GM19467 (cell line): Measurements from ENCODE around the gene ADGRL3.

ENCODE experiments used
- ATAC-seq: cut with Tn5 transposase; IDR thresholded peaks from one replicate; pipeline ENCODE4 v1.9.1; 2021; ENCODE audit warnings: mild to moderate bottlenecking, moderate library complexity; ENCODE audit not compliant: unreplicated experiment

Gene ADGRL3

DNA sequence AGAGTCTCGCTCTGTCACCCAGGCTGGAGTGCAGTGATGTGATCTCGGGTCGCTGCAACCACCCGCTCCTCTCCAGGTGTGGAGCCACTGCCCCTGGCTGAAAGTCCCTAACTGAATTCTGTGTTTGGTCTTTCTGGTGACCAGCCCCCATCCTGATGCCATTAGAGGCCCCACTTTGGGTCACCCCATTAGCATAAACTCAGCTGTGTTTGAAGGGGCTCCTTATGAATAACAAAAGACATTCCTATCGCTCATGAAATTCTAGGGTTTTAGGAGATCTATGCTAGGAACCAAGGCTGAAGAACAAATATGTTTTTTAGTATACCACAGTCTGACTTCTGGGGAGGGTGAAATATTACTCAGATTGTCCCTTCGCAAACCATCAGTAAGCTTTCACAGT is 652.9 kb downstream of the ADGRL3 start:
- no peak for ATAC-seq

DNA sequence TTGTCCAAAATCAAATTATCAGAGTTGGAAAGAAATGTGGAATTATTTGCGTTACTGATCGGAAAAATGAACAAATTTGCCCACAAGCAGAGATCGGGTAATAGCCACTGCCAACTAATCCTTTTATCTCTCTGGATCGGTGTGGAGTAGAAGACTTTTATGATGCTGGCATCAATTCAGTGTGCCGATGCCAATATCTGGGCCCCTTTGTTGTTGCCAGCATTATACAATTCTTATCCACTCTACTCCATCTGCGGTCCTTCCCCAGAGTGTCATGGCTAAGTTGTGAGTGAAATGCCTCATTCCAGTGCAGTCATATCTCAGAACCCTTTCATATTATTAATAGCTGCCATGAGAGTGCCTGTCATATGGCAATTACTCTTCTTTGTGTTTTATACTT is 660.2 kb downstream of the ADGRL3 start:
- ATAC-seq: no peak

DNA sequence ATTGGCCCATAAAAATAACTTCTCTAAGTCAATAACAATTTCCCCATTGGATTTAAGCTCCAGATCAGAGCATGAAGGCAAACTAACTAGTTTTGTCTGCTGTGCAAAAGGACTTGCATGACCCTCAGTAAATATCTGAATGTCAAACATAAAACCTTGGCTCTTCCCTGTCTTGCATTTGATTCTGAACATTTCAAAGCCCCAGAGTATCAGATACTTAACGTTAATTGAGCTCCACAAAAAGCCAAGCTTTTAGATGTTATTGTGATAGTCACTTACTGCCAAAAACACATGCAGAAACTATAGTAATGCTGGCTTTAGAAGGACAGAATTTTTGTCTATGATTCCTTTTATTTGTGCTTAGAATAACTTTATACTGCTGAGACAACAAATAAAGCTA is 664.2 kb downstream of the ADGRL3 start:
- ATAC-seq: no peak

DNA sequence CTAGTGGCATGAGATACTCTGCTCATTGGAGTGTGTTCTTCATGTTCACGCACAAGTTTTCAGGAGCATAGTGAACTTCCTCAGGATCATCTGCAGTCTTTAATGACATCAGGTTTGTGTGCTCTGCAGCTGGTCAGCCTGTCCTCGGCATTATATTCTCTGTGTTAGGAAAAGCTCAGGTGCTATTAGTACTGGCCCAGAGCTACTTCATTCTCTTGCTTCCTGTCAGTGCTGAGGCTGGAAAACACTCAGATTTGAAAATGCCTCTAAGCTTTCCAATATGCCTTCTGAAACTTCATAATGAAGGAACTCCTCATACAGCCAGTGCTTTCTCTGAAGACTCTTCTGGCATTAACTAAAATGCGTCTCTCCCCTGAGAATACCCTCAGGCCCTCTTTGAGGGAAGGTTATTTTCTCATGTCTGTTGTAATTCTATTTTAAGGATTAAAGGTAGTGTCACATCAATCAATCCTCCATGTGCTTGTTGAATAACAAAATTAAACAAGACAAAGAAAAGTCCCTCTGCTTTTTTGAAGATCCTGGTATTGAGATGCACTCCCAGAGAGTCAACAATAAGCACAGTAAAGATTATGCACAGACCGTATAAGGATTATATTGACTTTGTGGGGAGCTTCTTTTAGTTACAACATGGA is 666.4 kb downstream of the ADGRL3 start:
- no peak for ATAC-seq

DNA sequence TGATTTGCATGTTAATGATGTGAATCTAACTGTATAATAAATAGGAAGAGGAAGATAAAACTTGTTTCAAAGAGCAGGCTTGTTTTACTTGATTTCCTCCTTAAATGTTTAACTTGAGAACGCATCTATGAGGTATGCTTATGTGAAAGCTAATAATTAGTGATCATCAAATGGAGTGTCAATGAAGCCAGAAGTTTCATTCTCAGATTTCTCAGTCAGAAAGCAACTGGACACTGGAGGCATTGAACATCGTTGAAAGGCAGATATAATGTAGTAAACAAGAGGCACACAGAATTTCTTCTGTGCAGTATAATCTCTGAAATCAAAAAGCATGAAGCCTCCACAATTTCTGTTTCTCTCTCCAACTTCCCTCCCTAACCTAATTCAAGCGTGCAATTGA is 672.9 kb downstream of the ADGRL3 start:
- no peak for ATAC-seq

DNA sequence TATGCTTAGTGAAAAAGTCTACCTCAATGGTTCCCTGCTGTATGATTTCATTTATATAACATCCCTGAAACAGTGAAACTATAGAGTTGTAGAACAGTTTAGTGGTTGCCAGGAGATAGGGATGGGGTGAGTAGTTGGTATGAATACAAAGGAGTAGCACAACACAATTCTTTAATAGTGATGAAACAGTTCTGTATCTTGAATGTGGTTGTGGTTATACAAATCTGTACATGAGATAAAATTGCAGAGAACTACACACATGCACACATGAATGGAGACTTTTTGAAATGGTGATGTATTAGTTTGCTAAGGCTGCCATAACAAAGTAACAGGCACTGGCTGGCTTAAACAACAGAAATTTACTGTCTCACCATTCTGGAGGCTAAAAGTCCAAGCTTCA is 677.1 kb downstream of the ADGRL3 start:
- no peak for ATAC-seq

DNA sequence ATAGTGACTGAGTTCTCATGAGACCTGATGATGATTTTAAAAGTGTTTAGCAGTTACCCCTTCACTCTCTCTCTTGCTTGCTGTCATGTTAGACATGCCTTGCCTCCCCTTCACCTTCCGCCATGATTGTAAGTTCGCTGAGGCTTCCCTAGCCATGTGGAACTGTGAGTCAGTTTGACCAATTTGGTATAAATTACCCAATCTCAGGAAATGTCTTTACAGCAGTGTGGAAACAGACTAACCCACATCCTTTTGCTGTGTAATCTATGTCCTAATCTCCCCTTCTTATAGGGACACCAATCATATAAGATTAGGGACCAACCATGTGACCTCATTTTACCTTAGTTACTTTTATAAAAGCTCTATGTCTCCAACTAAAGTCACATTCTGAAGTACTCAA is 677.8 kb downstream of the ADGRL3 start:
- ATAC-seq: no peak

DNA sequence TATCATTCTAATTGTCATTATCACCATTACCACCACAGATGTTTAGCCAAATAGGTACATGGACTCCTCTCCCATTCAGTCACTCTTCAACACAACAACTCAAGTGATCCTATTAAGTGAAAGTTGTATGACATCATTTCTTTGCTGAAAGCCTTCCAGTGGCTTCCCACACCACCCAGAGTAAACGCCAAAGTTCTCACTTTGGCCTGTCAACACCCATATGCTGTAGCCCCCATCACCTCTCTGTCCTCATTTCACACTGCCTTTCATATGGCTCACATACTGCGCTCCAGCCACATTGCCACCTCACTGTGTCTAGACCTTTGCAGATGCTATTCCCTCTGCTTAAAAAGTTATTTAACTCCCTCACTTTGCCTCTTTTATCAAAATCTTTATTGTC is 682.3 kb downstream of the ADGRL3 start:
- ATAC-seq: no peak

DNA sequence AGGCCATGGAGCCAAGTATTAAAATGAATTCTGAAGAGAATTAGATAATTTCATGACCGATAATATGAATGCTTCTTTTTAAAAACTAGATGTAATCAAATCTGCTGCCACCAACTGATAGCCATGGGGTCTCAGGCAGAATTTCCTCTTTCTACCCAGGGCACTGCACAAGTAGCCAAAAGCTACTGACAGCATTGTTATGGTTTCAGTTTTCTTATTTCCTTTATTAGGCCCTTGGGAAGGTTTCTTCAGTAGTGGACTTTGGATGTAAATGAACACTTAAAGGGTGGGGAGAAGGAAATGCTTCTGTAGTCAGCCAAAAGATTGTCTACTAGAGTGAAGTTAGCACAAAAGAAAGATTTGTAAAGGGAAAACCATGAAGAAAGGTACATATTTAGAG is 686.0 kb downstream of the ADGRL3 start:
- ATAC-seq: no peak

DNA sequence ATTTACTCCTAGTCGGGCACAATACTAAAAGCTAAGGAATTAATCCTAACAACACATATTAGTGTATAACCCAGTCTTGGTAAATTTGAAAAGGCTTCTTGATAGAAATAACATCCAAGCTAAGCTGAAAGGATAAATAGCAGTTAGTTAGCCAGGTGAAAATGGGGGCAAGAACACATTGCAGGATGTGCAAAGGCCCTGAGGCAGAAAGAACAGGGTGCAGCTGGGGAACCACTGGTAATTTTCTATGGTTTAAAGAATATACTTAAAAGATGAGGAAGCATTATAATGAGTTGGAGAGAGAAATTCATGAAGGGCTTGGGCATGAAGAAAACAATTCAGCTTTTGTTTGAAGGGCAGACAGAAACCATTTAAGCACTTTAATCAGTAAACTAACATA is 689.0 kb downstream of the ADGRL3 start:
- no peak for ATAC-seq

DNA sequence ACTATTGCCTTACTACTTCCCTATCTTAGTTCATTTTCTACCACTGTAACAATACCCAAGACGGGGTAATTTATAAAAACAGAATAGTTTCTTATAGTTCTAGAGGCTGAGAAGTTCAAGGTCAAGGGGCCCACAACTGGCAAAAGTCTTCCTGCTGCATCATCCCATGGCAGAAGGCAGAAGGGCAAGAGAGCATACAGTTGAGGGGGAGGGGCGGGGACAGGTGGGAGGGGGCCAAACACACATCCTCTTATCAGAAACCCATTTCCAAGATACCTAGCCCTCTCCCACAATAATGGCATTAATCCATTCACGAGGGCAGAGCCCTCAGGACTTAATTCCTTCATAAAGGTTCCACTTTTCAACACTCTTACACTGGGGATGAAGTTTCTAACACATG is 690.2 kb downstream of the ADGRL3 start:
- no peak for ATAC-seq

DNA sequence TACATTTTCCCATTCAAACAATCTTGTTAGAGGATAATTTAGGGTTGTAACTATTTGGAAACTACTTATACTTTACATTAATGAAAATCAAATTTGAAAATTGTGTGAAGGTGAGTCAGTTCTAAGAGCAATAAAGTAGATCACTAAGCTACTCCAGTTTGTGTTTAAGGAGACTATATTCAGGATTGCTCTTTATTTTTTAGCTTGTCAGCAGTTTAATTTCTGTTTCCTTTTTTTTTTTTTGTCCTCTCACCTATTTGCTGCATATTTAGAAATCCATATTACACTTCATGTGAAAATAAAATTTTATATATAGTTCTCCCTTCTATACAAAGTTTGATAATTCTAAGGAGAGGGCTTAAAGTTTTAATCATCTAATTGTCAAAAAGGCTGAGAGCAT is 691.8 kb downstream of the ADGRL3 start:
- ATAC-seq: no peak

DNA sequence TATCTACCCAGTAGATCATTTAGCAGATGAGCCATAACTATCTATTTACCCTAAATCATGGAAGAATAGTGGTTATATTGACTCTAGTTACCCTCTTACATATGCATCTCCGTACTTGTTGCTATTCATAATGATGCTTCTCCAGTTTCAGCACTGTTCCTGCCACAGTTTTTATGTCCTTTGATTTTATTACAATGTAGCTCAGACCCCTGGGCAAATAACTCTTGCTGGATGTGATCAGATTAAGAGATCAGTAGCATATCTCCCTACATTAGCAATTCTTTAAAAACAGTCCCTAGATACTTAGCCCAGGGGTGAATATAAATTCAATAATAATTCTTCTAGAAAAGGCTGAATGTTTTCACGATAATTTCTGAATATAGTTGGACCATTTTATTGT is 696.5 kb downstream of the ADGRL3 start:
- no peak for ATAC-seq

DNA sequence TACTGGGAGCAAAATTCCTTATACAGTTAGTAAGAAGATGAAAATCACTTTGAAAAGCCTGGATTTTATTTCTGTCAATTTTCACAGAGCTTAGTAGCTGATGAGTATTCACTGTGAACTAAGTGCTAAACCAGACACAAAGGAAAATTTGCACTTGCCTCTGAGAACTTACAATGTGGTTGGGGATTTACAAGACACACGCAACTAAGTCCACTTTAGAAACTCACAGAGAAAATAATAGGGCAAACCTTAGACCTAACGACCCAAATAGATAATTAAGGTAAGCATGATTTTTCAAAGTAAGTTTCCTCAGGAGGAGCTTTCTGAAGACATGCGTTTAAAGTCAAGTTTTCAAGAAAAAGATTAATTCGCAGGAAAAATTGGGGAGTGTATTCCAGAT is 708.9 kb downstream of the ADGRL3 start:
- ATAC-seq: no peak

DNA sequence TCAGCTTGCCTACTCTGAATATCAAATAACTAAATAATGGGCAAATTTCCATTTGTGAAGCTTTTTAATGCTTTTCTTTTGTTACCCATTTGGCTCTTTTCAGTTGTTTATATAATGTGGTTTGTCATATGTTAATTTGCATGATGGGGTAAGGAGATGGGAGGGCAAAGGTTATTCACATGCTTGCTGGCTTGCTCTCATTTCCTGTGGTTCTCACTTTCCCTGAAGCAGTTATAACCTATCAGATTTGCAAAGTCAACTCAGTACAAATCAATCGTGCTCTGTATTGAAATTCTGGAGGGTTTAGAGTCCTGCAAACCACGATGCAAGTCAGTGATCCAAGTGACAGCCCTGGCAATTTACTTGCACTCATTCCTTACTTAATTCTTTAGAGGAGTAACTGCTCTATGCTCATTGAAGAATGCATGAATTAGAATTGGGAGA is 711.2 kb downstream of the ADGRL3 start:
- no peak for ATAC-seq

DNA sequence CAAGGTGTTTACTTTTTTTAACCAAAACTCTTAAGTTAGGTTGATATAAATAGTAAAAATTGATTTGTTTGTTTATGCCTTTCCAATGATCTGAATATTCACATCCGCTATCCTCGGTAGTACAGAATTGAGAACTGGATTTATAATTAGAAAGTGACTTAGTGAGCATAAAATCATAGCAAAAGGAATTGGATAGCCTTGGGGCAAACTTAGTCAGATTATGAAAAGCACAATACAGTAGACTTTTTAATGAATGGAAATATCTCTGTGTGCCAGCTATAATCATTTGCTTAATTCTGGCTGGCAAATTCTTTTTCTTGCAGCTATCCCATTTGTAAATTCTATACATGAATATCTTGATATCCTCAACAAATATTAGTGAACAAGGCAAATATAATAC is 713.5 kb downstream of the ADGRL3 start:
- no peak for ATAC-seq

DNA sequence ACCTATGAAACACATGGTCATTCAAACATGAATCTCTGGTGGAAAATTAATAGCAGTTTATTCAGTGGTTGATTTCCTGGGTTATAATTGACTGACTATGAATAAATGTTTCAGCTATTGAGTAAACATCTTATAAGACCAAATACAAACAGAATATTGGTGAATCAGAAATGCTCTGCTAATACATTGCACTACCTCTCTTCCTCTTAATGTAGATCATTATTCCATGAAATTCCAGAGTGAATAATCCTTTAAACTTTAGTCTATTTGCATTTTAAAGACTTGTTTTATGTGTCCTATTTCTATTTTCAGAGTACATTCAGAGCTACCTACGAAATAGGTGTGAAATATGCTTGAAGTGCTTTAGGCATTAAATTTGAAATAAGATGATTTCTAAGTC is 715.4 kb downstream of the ADGRL3 start:
- ATAC-seq: no peak

DNA sequence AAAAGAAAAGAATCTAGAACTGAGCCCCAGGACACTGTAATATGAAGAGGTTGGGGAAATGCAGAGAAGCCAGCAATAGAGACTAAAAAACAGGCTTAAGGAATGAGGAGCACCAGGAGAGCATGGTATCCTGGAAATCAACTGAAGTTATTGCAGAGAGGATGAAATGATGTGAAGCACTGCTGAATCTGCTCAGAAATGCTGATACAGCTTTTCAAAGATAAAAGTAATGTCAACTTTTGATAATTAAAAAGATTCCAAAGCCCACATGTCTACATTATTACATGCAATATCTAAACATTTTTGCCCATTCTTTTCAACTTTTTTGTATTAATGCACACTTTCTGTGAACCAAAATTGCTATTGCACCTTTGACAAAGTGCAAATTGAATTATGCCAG is 718.4 kb downstream of the ADGRL3 start:
- no peak for ATAC-seq

DNA sequence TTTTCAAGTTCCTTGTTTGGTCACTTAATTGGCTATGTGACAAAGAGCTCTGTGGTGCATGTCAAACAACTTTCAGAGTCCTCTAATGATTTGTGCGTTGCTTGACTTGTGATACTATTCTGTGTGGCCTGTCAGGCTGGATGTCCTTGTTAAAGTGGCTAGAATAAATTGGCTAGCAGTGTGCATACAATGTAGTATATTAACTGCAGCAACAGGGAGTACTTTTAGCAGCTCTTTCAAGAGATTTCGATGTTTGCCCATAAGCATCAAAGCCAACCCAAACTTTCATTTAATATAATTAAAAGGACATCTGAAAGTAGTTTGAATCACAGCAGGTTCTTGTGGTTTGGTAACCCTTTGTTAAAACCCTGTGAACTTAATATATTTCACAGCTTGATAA is 718.9 kb downstream of the ADGRL3 start:
- no peak for ATAC-seq

DNA sequence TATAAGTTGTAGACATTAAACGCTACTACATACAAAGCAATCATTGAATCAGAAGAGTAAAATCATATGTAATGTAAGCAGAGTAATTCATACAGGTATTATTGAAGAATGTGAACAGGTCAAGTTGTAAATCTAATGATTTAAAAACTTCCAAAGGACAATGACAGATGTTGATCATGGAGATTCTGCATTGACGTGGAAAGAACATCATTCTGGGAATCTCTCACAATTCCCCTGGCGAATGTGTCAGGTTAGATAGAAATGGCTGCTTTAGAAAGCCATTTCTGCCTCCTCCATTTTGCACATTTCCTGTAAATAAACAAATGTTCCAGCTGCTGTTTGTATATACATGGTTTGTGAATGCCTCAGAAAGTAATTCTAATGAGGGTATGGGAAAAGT is 719.4 kb downstream of the ADGRL3 start:
- no peak for ATAC-seq

DNA sequence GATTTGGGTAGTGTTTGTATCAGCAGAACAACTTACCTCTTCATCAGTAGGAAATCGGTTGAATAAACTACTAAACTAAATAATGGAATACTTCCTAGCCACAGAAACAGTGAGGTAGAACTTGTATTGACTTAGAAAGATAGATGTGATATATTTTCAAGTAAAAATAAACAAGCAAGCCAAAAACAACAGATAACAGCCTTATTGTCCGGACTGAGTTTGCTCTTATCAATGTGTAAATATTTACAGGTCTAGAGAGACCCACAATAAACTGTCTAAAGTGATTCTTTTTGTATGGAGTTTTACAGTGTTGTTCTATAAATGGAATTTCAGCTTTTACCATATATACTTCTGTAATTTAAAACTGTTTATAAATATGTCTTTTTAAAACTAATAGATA is 721.8 kb downstream of the ADGRL3 start:
- no peak for ATAC-seq

DNA sequence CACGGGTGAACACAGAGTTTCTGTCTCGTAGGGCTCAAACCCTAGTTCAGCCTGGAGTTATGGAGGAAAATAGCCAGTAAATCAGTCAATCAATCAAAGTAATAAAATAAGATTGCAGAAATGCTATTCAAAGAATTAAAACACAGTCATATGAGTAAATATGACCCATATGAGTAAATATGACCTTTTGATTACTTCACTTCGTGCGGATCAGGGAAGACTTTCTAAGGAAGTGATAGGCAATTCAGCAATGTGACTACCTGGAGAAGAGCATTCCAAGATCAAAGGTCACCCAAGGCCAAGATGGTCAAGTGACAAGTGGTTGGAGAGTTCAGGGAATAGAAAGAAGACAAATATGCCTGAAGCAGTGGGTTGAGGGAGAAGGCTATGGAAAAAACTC is 722.6 kb downstream of the ADGRL3 start:
- ATAC-seq: no peak

DNA sequence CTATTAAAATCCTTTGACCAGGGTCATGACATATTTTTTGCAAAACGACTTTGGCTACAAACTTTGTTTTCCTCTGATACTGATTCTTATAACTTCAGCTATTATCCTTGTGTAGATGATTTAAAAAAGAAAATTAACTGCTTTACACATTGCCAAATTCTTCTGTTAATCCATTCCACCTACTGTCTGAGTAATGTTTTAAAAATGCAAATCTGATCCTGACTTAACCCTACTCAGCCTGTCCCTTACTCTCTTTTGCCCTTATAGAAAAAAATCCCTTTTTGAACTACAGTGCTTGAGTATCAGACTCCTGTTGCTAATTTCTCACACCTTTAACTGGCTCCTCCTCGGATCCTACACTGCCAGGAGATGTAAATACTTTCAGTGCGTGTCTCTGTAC is 723.1 kb downstream of the ADGRL3 start:
- ATAC-seq: no peak

DNA sequence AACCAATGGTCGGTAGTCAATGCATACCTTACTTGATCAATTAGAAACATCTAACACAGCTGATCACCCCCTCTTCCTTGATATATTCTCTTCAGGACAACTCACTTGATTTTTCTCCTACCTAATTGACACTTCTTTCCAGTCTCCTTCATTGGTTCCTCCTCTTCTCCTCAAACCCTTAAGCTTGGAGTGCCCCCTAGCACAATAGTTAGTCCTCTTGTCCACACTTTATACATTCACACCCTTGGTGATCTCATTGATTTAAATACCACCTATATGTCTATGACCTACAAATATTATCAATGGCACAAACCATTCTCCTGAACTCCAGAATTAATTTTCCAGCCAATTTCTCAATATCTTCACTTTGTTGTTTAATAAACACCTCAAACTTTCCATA is 724.0 kb downstream of the ADGRL3 start:
- ATAC-seq: no peak
